ENCODE results near the gene ASCC1. TPM values are rescaled to one million over a fixed set of nuclear protein-coding genes. Genes with fewer than 3 reads are reported as not detected.

The ASCC1 gene
- total and polyA plus RNA-seq, 2 of the 13 experiments (the other 11 are each of a cell fraction or from before 2014, with no cell fraction given): 21.6 to 30.1 TPM

DNA sequence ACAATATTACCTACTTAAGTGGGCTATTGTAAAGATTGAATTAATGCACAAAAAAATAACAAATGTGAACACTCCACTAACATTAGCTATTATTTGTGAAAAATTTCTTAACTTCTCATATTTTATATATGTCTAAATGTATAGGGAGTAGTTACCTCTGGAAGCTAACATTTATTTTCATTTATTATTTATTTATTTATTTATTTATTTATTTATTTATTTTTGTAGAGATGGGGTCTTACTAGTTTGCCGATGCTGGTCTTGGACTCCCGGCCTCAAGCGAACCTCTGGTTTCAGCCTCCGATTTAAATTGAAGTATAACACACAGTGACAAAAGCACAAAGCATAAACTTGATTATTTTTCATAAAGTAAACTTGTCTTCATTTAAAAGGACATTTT lies 122.6 kb downstream of the ASCC1 start:
- no peak for FAIRE-seq
- H3K27me3 ChIP-seq (ENCODE audit: control insufficient read depth in 1 of 2, insufficient read depth in 2 of 2, low read length in 2 of 2): no peaks in the 10 kb centered on the region
- H3K36me3 ChIP-seq (replicated peaks in 1 of 2; ENCODE audit: control insufficient read depth in 1 of 2, insufficient read depth in 2 of 2, low read length in 2 of 2): no peaks in the 10 kb centered on the region
- H2AFZ ChIP-seq (ENCODE audit: low read length): no peak overlapping the region
- no peak overlapping the region for H3K4me2 ChIP-seq (ENCODE audit: low read depth, low read length)
- no peaks in the 10 kb centered on the region for H3K9me3 ChIP-seq (ENCODE audit: low read length)
- no peak overlapping the region for H3K27ac ChIP-seq (ENCODE audit: extremely low read length, insufficient read depth, low read length)
- no peaks in the 10 kb centered on the region for H3K79me2 ChIP-seq (ENCODE audit: insufficient read depth, low read length)
- CTCF ChIA-PET (ENCODE audit: low intra/inter-chr PET ratio, low total read pairs): no interaction called here
- WGBS (ENCODE audit: low lambda C conversion rate): 74% methylated on average over 4 of the region's 4 CpGs
- no TSS peak for BruUV-seq (replicated peaks)
- no peak overlapping the region for H3K9ac ChIP-seq (ENCODE audit: insufficient read depth, low read depth, low read length)
- intact Hi-C loops (cut with micrococcal nuclease; ENCODE audit: unreplicated experiment): no loop called here
- DNase-seq (ENCODE audit: low spot score): no peak
- POLR2A ChIA-PET: no interaction called here
- TF ChIP-seq TGIF2 (CRISPR knock-in tag; IDR thresholded peaks at IDR 0.05): no peak
- TF ChIP-seq ZNF772 (CRISPR knock-in tag; IDR thresholded peaks at IDR 0.05): no peak
- TF ChIP-seq, protein P1, sequence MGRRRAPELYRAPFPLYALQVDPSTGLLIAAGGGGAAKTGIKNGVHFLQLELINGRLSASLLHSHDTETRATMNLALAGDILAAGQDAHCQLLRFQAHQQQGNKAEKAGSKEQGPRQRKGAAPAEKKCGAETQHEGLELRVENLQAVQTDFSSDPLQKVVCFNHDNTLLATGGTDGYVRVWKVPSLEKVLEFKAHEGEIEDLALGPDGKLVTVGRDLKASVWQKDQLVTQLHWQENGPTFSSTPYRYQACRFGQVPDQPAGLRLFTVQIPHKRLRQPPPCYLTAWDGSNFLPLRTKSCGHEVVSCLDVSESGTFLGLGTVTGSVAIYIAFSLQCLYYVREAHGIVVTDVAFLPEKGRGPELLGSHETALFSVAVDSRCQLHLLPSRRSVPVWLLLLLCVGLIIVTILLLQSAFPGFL (CRISPR knock-in tag; IDR thresholded peaks at IDR 0.05): no peak
- no peak for TF ChIP-seq SPEN (CRISPR knock-in tag; IDR thresholded peaks at IDR 0.05; ENCODE audit: low read depth)
- TF ChIP-seq ZNF574 (CRISPR knock-in tag; IDR thresholded peaks at IDR 0.05): no peak
- TF ChIP-seq ZFP37 (CRISPR knock-in tag; IDR thresholded peaks at IDR 0.05; ENCODE audit: borderline replicate concordance): no peak
- TF ChIP-seq ZNF670 (CRISPR knock-in tag; IDR thresholded peaks at IDR 0.05; ENCODE audit: borderline replicate concordance): no peak
- TF ChIP-seq SALL2 (CRISPR knock-in tag; IDR thresholded peaks at IDR 0.05): no peak
- no peak for TF ChIP-seq FOXC1 (CRISPR knock-in tag; IDR thresholded peaks at IDR 0.05; ENCODE audit: borderline replicate concordance)
- TF ChIP-seq ZNF607 (CRISPR knock-in tag; IDR thresholded peaks at IDR 0.05; ENCODE audit: borderline replicate concordance): no peak
- TF ChIP-seq, protein P2, sequence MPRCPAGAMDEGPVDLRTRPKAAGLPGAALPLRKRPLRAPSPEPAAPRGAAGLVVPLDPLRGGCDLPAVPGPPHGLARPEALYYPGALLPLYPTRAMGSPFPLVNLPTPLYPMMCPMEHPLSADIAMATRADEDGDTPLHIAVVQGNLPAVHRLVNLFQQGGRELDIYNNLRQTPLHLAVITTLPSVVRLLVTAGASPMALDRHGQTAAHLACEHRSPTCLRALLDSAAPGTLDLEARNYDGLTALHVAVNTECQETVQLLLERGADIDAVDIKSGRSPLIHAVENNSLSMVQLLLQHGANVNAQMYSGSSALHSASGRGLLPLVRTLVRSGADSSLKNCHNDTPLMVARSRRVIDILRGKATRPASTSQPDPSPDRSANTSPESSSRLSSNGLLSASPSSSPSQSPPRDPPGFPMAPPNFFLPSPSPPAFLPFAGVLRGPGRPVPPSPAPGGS (CRISPR knock-in tag; IDR thresholded peaks at IDR 0.05): no peak
- TF ChIP-seq MED8 (CRISPR knock-in tag; IDR thresholded peaks at IDR 0.05; ENCODE audit: insufficient replicate concordance): no peak
- no peak for TF ChIP-seq ZNF577 (CRISPR knock-in tag; IDR thresholded peaks at IDR 0.05; ENCODE audit: borderline replicate concordance, low read depth)
- TF ChIP-seq ZNF747 (CRISPR knock-in tag; IDR thresholded peaks at IDR 0.05; ENCODE audit: borderline replicate concordance): no peak
- TF ChIP-seq RXRB (CRISPR knock-in tag; IDR thresholded peaks at IDR 0.05; ENCODE audit: borderline replicate concordance): no peak
- TF ChIP-seq, protein P3, sequence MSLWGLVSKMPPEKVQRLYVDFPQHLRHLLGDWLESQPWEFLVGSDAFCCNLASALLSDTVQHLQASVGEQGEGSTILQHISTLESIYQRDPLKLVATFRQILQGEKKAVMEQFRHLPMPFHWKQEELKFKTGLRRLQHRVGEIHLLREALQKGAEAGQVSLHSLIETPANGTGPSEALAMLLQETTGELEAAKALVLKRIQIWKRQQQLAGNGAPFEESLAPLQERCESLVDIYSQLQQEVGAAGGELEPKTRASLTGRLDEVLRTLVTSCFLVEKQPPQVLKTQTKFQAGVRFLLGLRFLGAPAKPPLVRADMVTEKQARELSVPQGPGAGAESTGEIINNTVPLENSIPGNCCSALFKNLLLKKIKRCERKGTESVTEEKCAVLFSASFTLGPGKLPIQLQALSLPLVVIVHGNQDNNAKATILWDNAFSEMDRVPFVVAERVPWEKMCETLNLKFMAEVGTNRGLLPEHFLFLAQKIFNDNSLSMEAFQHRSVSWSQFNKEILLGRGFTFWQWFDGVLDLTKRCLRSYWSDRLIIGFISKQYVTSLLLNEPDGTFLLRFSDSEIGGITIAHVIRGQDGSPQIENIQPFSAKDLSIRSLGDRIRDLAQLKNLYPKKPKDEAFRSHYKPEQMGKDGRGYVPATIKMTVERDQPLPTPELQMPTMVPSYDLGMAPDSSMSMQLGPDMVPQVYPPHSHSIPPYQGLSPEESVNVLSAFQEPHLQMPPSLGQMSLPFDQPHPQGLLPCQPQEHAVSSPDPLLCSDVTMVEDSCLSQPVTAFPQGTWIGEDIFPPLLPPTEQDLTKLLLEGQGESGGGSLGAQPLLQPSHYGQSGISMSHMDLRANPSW (CRISPR knock-in tag; IDR thresholded peaks at IDR 0.05; ENCODE audit: borderline replicate concordance): no peak
- no peak for TF ChIP-seq KDM6A (CRISPR knock-in tag; IDR thresholded peaks at IDR 0.05; ENCODE audit: low read depth)
- in situ Hi-C loops (cut with HindIII; ENCODE audit: extremely low pct_ligation_motif_present, low pct_unique_long_range_greater_than_20kb): loop anchor here (25.0 kb wide), 1 partner anchor 244 kb away; no protein-coding TSS in a partner anchor
- peaks cover 85% of the 10 kb centered on the region for H3K4me1 ChIP-seq (ENCODE audit: insufficient read depth, low read length)
- H4K20me1 ChIP-seq (ENCODE audit: insufficient read depth, low read length): no peaks in the 10 kb centered on the region
- H3K4me3 ChIP-seq (replicated peaks in 1 of 3; ENCODE audit: insufficient read depth in 1 of 3, low read depth in 2 of 3, low read length in 3 of 3): no peak overlapping the region
- no peak for ATAC-seq

All from HepG2 (cell line).